CD4-positive, alpha-beta T cell (primary cell): Measurements from ENCODE around the gene DBP. TPM values are rescaled to one million over a fixed set of nuclear protein-coding genes. Genes with fewer than 3 reads are reported as not detected.

Experiments used
- ATAC-seq: fragments of 200-7000 bp; cut with Tn5 transposase; one replicate; pipeline ENCODE4 v1.10.0; 2022; ENCODE audit warnings: mild to moderate bottlenecking; ENCODE audit not compliant: poor library complexity
- CTCF ChIA-PET: fragments of 350-600 bp; sonication (Branson Sonifier 250); formaldehyde crosslinking; loops from one replicate; lab custom pipeline; 2021; ENCODE audit warnings: antibody characterized with exemption, inconsistent platforms; lab: Charles Lee
- POLR2A ChIA-PET: fragments of 350-600 bp; sonication (Branson Sonifier 250); formaldehyde crosslinking; loops from one replicate; lab custom pipeline; 2021; ENCODE audit warnings: antibody characterized with exemption, inconsistent platforms; lab: Charles Lee
- DNase-seq, 14 experiments: peaks; one replicate each; pipeline ENCODE4 v3.0.0-alpha.2; 2013 to 2020; ENCODE audit warnings: mixed read lengths in 2 of 14
- H3K27ac ChIP-seq, 2 donors: one replicate each; pipeline versions ENCODE4 v1.5.1 to v1.7.0; 2013; ENCODE audit warnings: low read length in 2 of 2, low read depth in 1 of 2, mild to moderate bottlenecking in 1 of 2
- H3K27me3 ChIP-seq, 2 experiments: 1 replicate in 1 of 2; 2 replicates in 1 of 2; pipeline versions ENCODE4 v1.6.1 to v1.7.0; 2013; ENCODE audit warnings: low read length in 2 of 2, control low read depth in 1 of 2, mild to moderate bottlenecking in 1 of 2, moderate library complexity in 1 of 2; ENCODE audit not compliant: insufficient read depth in 2 of 2, control insufficient read depth in 1 of 2
- H3K36me3 ChIP-seq: one replicate; pipeline ENCODE4 v1.6.1; 2013; ENCODE audit warnings: low read length, control low read depth; ENCODE audit not compliant: insufficient read depth
- H3K4me1 ChIP-seq: one replicate; pipeline ENCODE4 v1.6.1; 2013; ENCODE audit warnings: low read length, control low read depth; ENCODE audit not compliant: insufficient read depth
- H3K4me3 ChIP-seq: one replicate; pipeline ENCODE4 v1.5.1; 2013; ENCODE audit warnings: mild to moderate bottlenecking, low read length, moderate library complexity
- H3K9me3 ChIP-seq, 2 experiments: 1 replicate in 1 of 2; 2 replicates in 1 of 2; pipeline versions ENCODE4 v1.6.1 to v1.7.0; 2013; ENCODE audit warnings: low read length in 2 of 2, mild to moderate bottlenecking in 2 of 2, control low read depth in 1 of 2, moderate library complexity in 1 of 2; ENCODE audit not compliant: control insufficient read depth in 1 of 2, insufficient read depth in 1 of 2
- H3K27ac Mint-ChIP-seq: one replicate; pipeline ENCODE4 v1.8.0; 2020; ENCODE audit warnings: mixed read lengths
- H3K27me3 Mint-ChIP-seq: one replicate; pipeline ENCODE4 v1.8.0; 2021; ENCODE audit warnings: mixed read lengths
- H3K36me3 Mint-ChIP-seq: one replicate; pipeline ENCODE4 v1.8.0; 2021; ENCODE audit warnings: low read depth, mixed read lengths
- H3K4me1 Mint-ChIP-seq: one replicate; pipeline ENCODE4 v1.8.0; 2021; ENCODE audit warnings: low read depth, mixed read lengths
- H3K4me3 Mint-ChIP-seq: one replicate; pipeline ENCODE4 v1.8.0; 2020; ENCODE audit warnings: mild to moderate bottlenecking, mixed read lengths
- H3K9me3 Mint-ChIP-seq: one replicate; pipeline ENCODE4 v1.8.0; 2020; ENCODE audit warnings: mixed read lengths
- intact Hi-C, 2 experiments: fragments of 100-400 bp; cut with DNase I in 1 of 2; cut with micrococcal nuclease in 1 of 2; formaldehyde crosslinking; loops; one replicate each; pipeline versions ENCODE4 v1.15.1 to v1.9.0; 2023 to 2025; cut with DNase I, micrococcal nuclease
- total RNA-seq, 174 experiments: library from RNA in 2 of 174; stranded (reverse) in 2 of 174; gene quantifications; one replicate each; pipeline ENCODE4 v1.2.3 and lab custom pipeline; 2021 to 2026
- TF ChIP-seq, protein P1 (sequence below): fragments of 200-600 bp; IDR thresholded peaks from one replicate; pipeline ENCODE4 v1.8.0; 2022; ENCODE audit warnings: antibody characterized with exemption, mild to moderate bottlenecking

DBP gene
- total RNA-seq, 2 experiments from 2014 or later: 48.3 to 55.6 TPM

DNA sequence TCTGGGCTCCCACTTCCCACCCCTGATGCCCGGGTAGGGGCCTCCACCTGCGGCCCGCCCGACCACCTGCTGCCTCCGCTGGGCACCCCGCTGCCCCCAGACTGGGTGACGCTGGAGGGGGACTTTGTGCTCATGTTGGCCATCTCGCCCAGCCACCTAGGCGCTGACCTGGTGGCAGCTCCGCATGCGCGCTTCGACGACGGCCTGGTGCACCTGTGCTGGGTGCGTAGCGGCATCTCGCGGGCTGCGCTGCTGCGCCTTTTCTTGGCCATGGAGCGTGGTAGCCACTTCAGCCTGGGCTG lies 7.9 kb downstream of the DBP start:
- Histone ChIP-seq H3K36me3 (peaks cover 53% of the 10 kb centered on the region), H3K27ac (no peak overlapping the region), H3K27me3 (no peaks in the 10 kb centered on the region), H3K4me3 (no peak overlapping the region), H3K4me1 (peaks cover 46% of the 10 kb centered on the region), H3K9me3 (no peaks in the 10 kb centered on the region)
- TF ChIP-seq, protein P1, sequence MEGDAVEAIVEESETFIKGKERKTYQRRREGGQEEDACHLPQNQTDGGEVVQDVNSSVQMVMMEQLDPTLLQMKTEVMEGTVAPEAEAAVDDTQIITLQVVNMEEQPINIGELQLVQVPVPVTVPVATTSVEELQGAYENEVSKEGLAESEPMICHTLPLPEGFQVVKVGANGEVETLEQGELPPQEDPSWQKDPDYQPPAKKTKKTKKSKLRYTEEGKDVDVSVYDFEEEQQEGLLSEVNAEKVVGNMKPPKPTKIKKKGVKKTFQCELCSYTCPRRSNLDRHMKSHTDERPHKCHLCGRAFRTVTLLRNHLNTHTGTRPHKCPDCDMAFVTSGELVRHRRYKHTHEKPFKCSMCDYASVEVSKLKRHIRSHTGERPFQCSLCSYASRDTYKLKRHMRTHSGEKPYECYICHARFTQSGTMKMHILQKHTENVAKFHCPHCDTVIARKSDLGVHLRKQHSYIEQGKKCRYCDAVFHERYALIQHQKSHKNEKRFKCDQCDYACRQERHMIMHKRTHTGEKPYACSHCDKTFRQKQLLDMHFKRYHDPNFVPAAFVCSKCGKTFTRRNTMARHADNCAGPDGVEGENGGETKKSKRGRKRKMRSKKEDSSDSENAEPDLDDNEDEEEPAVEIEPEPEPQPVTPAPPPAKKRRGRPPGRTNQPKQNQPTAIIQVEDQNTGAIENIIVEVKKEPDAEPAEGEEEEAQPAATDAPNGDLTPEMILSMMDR: no peak
- H3K27ac Mint-ChIP-seq: no peak overlapping the region
- ChIA-PET CTCF (no interaction called here), POLR2A (interaction anchor here (1.1 to 5.0 kb wide), 3 partner anchors 9 to 16 kb away, joined by 5 to 33 read pairs (median 13); partner anchors contain the start of genes CA11, RPL18 and SPHK2)
- H3K9me3 Mint-ChIP-seq: no peaks in the 10 kb centered on the region
- ATAC-seq: no peak
- H3K36me3 Mint-ChIP-seq: peaks cover 53% of the 10 kb centered on the region
- no peak overlapping the region for H3K4me3 Mint-ChIP-seq
- DNase-seq: peak in 1 of 14 experiments; percentile 8
- intact Hi-C loops: loop anchor here in 1 of 2 experiments (10.0 kb wide), 1 partner anchor 366 kb away; the partner anchor contains the start of genes GYS1 and RUVBL2
- H3K4me1 Mint-ChIP-seq: peaks cover 38% of the 10 kb centered on the region
- no peaks in the 10 kb centered on the region for H3K27me3 Mint-ChIP-seq

DNA sequence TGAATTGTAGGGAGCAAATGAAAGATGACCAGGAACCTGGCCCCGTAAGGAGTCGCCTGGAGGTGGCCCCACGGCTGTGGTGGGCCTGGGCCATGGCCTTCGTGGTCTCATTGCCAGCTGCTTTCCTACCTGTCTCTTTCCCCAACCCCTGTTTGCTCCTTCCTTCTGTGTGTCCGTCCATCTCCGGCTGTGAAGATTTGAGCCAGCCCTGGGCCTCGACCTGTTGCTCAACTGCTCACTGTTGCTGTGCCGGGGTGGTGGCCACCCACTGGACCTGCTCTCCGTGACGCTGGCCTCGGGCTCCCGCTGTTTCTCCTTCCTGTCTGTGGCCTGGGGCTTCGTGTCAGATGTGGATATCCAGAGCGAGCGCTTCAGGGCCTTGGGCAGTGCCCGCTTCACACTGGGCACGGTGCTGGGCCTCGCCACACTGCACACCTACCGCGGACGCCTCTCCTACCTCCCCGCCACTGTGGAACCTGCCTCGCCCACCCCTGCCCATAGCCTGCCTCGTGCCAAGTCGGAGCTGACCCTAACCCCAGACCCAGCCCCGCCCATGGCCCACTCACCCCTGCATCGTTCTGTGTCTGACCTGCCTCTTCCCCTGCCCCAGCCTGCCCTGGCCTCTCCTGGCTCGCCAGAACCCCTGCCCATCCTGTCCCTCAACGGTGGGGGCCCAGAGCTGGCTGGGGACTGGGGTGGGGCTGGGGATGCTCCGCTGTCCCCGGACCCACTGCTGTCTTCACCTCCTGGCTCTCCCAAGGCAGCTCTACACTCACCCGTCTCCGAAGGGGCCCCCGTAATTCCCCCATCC lies 8.5 kb downstream of the DBP start:
- Histone ChIP-seq H3K27ac (no peak overlapping the region), H3K9me3 (no peaks in the 10 kb centered on the region), H3K27me3 (no peaks in the 10 kb centered on the region), H3K4me1 (peaks cover 46% of the 10 kb centered on the region), H3K4me3 (no peak overlapping the region), H3K36me3 (peaks cover 52% of the 10 kb centered on the region)
- ATAC-seq (no peak), DNase-seq (peak in 2 of 14 experiments; percentile 7 to 36)
- intact Hi-C loops: loop anchor here in 1 of 2 experiments (10.0 kb wide), 1 partner anchor 366 kb away; the partner anchor contains the start of genes GYS1 and RUVBL2
- Mint-ChIP-seq H3K27ac (no peak overlapping the region), H3K9me3 (no peaks in the 10 kb centered on the region), H3K4me3 (peak overlapping the region; percentile 38), H3K36me3 (peaks cover 54% of the 10 kb centered on the region), H3K4me1 (peaks cover 39% of the 10 kb centered on the region), H3K27me3 (no peaks in the 10 kb centered on the region)
- POLR2A ChIA-PET: interaction anchor here (1.1 to 5.0 kb wide), 4 partner anchors 9 to 17 kb away, joined by 5 to 33 read pairs (median 10); partner anchors contain the start of genes CA11, DBP, RPL18 and SPHK2
- TF ChIP-seq, protein P1: no peak
- CTCF ChIA-PET: no interaction called here

DNA sequence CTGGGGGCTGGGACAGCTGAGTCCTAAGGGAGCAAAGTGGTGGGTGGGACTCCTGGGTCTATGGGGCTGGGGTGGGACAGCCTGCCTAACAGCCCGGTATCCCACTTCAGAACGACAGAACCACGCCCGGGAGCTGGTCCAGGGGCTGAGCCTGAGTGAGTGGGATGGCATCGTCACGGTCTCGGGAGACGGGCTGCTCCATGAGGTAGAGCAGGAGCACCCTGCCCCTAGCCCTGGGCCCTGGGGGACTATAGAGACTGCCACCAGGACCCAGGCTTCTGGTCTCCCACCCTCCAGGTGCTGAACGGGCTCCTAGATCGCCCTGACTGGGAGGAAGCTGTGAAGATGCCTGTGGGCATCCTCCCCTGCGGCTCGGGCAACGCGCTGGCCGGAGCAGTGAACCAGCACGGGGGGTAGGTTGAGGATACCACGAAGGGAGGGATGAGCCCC lies 9.3 kb downstream of the DBP start:
- no peak overlapping the region for H3K27ac ChIP-seq
- peaks cover 52% of the 10 kb centered on the region for H3K36me3 Mint-ChIP-seq
- CTCF ChIA-PET: no interaction called here
- H3K4me3 ChIP-seq: no peak overlapping the region
- no peak overlapping the region for H3K4me3 Mint-ChIP-seq
- no peaks in the 10 kb centered on the region for H3K27me3 ChIP-seq
- H3K36me3 ChIP-seq: peaks cover 44% of the 10 kb centered on the region
- peak in 2 of 14 experiments; percentile 6 to 36 for DNase-seq
- peaks cover 39% of the 10 kb centered on the region for H3K4me1 Mint-ChIP-seq
- POLR2A ChIA-PET: interaction anchor here (1.1 to 5.0 kb wide), 3 partner anchors 9 to 17 kb away, joined by 4 to 33 read pairs (median 7); partner anchors contain the start of genes DBP, RPL18 and SPHK2
- TF ChIP-seq, protein P1: no peak
- no peak overlapping the region for H3K27ac Mint-ChIP-seq
- no peaks in the 10 kb centered on the region for H3K27me3 Mint-ChIP-seq
- no peaks in the 10 kb centered on the region for H3K9me3 Mint-ChIP-seq
- intact Hi-C loops: loop anchor here in 1 of 2 experiments (10.0 kb wide), 1 partner anchor 367 kb away; the partner anchor contains the start of genes GYS1 and RUVBL2
- no peak for ATAC-seq
- H3K4me1 ChIP-seq: peaks cover 46% of the 10 kb centered on the region
- H3K9me3 ChIP-seq: no peaks in the 10 kb centered on the region
